Mucosa of gallbladder (tissue), 1 donor: ENCODE data around the gene EZH1. TPM values are rescaled to one million over a fixed set of nuclear protein-coding genes. Genes with fewer than 3 reads are reported as not detected.

Source experiments
- DNase-seq: peaks from one replicate; pipeline ENCODE4 v3.0.0-alpha.2; 2020; ENCODE audit warnings: low spot score
- total RNA-seq: library from RNA; stranded (reverse); gene quantifications from one replicate; pipeline ENCODE4 v1.2.1, GENCODE V29; 2021
- donor health status: DM: no; HTN: no; CAD: no.

The EZH1 gene
- total RNA-seq, 1 donor from 2014 or later: 50.4 TPM

DNA sequence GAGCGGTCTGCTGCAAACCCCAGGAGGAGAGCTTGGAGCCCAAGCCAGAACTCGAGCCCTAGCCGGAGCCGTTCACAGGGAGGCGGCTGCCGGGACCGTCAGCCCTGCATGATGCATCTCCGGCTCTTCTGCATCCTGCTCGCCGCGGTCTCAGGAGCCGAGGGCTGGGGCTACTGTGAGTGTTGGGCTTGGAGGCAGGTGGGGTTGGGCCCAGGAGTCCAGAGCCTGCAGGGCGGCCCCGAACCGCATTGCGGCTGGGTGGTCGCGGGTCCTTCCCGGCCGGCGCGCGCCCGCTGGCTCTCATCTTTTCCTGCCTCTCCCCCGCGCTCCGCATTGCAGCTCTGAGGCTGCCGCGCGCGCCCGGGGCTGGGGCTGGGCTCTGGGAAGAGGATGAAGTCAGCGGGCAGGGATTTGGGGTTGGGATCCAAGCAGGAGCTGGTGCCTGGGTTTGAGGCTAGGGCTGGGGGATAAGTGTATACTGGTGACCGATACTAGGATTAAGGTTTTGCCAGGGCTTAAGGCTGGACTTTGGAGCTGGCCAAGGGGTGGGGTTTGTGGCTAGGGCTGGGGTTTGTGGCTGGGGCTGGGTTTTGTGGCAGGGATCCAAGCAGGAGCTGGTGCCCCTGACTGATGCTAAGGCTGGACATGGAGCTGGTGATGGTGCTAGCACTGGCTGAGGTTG, 62.0 kb downstream of the EZH1 start:
- DNase-seq: no peak

- DNase-seq: no peak
Observed at GRCh38 chr17:42681976-42682721, 62.7 kb downstream of the EZH1 start, which contains the start of gene CNTNAP1. Gene CNTNAP1 (plus strand): TSS chr17:42682531. CDS start chr17:42682830, 299 bp downstream.

DNA sequence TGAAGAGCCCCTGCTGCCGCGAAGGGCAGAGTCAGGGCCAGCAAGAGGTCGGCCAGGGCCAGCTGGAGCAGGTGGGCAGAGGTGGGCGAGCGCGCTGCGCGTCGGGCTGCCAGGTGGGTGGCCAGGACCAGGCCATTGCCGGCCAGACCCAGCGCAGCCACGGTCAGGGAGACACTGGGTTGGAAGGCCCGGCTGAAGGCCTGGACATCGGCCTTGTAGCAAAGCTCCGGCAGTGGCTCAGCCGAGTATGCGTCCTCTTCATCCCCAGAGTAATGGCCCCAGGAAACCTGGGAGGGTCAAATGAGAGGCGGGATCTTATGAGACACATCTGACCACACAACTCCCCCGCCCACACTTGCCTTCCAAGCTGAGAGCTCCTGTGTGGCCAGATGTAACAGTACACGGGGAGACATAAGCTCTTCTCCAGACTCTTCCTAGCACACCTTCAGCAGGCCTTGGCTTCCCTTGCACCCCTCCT, 64.5 kb downstream of the EZH1 start:
- DNase-seq: no peak

DNA sequence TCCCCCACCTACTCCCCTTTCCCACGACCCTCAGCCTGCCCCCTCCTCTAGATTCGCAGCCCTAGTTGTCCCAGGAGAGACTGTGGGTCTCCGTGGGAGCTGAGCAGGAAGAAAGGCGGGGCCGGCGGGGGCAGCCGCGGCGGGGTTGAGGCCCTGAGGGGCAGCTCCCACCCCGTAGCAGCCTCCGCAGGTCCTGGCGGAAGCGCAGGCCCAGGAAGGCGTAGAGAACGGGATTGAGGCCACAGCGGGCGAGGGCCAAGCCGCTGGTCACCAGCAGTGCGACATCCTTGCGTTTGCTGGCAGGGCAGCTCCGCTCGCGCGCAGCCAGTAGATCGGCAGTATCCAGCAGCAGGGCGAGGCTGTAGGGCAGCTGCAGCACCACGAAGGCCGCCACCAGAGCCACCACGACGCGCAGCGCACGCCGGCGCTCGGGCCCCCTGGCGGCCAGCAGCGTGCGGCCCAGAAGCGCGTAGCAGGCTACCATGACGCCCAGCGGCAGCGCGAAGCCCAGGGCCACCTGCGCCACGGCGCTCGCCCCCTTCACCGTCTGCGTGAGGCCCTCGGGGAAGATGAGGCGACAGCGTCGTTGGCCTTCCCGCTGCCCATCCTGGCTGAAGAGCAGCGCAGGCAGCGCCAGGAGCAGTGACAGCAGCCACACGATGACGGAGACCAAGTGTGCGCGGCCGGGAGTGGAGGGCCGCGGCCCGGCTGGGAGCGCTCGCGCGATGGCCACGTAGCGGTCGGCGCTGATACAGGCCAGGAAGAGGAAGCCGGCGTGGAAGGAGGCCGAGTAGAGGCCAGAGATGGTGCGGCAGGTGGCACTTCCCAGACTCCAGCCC, 65.1 kb downstream of the EZH1 start:
- peak; percentile 78 for DNase-seq

GRCh38 chr17:42678951-42679491, 65.8 kb downstream of the EZH1 start:
- DNase-seq: peak; percentile 36

DNA sequence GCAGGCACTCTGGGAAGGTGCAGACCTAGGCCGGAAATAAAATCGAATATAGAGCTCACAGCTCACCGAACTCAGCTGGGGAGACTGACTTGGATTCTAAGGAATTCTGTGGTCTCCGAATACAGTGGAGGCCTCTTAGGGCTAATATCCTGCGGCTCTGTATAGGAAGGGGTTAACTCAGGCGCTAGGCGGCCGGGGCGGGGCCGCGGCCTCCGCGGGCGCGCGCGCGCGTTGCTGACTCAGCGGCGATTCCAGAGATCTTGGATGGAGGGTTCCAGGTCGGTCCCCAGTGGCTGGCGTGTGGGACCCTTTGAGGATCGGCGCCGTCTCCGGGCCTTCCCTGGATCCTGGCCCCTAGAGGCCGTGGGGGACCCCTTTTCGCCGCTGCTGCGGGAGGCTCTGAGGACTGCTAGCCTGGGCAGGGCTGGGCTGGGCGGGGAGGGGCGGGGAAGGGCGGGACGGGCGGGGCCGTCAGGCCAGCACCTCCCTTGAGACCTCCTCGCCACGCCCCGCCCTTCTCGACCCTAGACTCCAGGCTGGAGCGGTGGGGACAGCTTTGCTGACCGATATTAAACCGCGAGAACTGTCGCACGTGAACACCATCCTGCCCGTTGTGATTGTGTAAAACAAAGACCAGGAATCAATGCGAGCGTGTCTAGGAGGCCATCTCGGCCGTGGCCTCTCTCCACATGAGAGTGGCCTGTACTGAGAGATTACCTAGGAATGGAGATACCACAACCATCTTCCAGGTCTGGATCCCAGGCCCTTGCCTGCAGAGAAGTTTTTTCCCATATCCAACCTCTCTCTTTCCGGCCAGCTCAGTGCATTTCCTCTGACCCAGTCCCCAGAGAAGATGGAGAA, 66.7 kb downstream of the EZH1 start:
- peak; percentile 84 for DNase-seq

DNA sequence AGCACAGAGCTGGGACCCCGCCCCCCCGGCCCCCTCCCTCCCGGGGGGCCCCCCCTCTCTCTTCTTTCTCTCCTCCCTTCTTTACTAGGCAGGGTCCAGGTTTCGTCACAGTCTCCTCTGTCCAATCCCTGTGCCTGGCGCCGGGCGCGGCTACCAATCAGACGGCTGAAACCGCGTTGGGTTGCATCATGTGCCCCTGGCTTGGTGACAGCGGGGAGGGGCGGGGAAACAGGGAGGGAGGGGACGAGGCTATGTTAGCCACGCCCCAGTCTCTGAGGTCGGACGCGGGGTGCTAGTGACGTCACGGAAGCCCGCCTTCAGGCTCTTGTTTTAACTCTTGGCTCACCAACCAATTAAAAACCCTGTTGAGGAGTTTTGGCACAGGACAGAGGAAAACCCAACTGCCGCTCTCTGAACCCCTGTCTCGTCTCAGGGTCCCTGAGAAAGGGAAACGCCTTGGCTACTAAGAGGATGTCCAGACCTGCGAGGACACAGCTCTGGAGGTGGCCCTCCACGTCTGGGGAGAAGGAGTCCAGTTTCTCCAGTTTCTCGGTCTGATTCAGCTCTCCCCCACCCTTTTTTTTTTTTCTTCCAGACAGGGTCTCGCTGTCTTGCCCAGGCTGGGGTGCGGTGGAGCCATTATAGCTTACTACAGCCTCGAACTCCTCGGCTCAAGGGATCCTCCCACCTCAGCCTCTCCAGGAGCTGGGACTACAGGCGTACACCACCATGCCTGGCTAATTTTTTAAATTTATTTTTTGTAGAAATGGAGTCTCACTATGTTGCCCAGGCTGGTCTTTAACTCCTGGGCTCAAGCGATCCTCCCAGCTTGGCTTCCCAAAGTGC, 67.6 kb downstream of the EZH1 start:
- peak; percentile 100 for DNase-seq

- DNase-seq: no peak
Observed at GRCh38 chr17:42676424-42677011, 68.3 kb downstream of the EZH1 start, which contains the start of gene PLEKHH3. Gene PLEKHH3 (minus strand): TSS chr17:42676994. CDS start chr17:42676563, 431 bp downstream.

DNA sequence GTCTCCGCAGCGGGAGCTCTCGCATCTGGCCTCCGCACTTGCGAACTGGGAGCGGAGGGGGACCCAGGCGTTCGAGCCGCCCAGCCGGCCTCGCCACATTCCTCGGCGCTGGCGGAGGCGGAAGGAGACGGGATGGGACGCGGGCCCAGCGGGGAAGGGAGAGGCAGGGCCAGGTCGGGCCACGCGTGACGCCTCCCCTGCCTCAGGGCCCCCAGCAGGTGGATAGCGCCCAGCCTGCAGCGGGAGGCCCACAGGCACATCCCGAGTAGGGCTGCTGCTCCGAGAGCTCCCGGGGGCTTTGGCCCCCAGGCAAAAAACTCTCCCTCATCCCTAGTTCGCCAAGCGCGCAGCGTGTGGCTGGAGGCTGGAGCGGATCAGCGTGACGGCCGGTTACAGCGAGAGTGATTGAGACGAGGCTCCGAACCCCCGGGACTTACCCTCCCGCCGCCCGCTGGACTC, 68.8 kb downstream of the EZH1 start:
- peak; percentile 64 for DNase-seq

DNA sequence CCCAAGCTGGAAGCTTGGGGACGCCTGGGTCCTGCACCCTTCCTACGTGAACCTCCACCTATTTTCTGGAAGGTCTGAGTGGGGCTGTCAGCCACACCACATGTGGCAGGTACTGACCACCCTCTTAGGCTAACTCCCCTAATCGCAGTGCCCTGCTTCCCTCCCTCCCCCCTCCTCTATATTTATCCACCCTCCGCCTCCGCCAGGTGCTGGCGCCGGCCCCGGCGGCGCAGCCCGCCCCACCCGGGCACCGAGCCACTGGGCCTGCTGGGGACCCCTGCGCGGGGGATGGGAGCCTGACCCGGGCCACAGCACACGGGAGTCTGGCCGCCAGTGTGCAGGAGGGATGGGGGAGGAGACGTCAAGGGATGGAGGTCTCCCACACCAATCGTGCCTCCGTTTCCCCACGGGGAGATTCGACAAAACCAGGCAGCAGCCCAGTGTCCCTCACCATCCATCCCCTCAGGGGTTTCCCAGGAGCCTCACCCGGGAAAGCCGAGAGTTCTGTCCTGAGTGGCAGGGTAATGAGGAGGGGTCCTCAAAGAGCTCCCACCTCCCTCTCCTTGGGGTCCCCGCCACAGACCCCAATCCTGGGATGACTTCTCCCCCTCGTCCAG, 69.4 kb downstream of the EZH1 start:
- DNase-seq: no peak

DNA sequence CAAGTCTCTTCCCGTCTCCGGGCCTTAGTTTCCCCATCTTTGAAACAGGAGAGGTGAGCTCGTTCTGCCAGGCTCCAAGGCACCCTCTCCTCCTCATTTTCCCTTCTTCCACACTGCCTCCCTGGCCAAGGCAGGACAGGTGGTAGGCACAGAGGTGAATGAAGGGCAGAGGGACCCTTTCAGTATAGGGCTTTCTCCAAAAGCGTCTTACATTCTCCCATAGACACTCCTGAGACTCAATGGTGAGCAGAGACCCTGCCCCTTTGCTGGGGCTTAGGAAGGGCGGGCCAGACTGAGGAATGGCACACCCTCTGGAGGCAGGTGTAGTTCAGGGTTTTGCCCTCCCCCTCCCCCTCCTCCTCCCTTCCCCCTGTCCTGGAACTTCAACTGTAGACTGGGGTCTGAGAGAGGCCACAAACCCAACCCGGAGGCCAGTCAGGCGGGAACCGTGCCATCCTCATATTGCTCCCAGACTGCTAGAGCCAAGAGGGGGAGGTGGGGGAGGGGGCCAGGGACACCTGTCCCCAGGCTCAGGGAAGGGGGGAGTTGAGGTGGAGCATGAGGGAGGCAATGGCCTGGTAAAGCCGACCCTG, 70.0 kb downstream of the EZH1 start:
- no peak for DNase-seq

DNA sequence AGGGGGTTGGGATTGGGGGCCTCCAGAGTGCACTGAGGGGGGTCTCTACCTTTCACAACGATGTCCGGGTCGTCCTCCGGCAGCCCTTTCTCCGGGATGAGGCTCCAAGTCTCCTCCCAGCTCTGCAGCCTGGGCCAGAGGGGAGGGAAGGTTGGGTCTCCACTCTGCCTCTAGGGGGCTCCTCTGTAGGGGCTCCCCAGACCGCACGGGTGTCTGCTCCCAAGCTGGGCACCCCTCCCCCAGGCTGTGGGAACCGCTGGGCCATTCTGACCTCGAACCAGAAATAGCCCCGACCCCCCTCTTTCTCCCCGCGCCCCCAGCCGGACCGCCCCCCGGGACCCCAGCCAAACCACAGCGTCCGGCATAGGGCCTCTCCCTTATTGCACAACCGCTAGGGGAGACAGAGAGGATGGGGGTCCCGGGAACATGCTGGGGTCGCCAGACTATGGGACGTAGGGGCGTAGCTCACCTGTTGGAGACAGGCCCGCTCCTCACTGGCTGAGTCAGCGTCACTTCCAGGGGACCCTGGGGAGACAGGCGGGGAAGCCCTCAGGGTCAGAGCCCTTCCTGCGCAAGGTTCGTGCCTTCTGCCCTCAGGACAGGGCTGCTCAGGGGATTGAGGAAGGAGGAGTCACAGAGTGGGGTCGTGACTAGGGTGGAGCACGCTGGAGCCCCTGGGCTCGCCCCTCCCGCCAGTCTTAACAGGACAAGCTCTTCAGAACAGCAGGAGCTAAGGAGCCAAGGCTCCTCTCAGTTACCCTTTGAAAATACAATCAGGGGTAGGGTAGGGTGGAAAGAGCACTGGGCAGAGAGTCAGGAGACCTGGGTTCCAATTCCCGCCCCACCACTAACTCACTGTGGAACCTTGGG, 70.7 kb downstream of the EZH1 start:
- DNase-seq: no peak

GRCh38 chr17:42673266-42673884, 71.5 kb downstream of the EZH1 start:
- DNase-seq: no peak

- DNase-seq: no peak
Observed at GRCh38 chr17:42672038-42672437, 72.8 kb downstream of the EZH1 start.

DNA sequence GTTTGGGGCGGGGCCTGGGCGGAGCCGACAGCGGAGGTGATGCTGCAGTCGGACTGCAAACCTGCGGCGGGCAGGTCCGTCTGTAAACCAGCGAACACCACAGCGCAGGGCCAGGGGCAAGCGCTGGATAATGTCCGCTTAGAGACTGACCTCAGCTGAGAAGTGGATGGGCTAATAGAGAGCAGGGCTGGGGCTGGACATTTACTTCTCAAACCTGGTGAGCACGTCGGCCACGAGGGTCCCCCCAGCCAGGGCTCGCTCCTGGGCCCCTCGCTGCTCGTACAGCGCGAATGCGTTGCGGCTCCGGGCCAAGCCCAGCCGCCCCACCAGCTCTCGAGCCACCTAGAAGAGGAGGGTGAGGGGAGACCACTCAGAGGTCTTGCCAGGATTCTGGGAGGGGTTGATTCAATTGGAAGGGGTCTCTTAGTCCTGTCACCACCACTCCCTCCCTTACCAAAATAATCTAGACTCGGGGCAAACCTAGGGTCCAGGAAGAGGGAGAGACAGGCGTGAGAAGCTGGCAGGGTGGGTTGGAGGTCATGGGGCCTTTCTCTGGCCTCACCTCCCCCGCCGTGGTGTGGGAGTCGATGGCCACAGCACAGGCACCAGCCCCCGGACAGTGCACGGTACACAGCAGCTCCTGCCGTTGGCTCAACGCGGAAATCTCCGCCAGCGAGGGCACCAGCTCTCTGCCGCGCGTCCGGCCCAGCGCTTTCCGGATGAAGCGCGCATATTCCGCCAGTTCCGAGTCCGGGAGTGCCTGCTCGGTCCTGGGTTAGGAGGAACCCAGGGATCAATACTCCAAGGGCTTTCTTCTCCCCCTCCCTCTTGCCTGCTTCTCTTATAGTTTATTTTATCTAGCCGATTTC, 73.8 kb downstream of the EZH1 start:
- DNase-seq: no peak
